ENCODE data around the gene UBTD2. TPM values are rescaled to one million over a fixed set of nuclear protein-coding genes. Genes with fewer than 3 reads are reported as not detected.
A peak's percentile ranks its signal among the peaks of the same experiment; 100 is the strongest.
"Not testable (repeated sequence)": the region's sequence is repeated elsewhere in the genome, so short reads cannot be mapped to it uniquely, and the experiment has no call there.

Gene UBTD2
- polyA plus RNA-seq, 1 experiment: 33.3 TPM

GRCh38 chr5:172288465-172288864 is 4.9 kb upstream of the UBTD2 start:
- TF ChIP-seq, protein P1, sequence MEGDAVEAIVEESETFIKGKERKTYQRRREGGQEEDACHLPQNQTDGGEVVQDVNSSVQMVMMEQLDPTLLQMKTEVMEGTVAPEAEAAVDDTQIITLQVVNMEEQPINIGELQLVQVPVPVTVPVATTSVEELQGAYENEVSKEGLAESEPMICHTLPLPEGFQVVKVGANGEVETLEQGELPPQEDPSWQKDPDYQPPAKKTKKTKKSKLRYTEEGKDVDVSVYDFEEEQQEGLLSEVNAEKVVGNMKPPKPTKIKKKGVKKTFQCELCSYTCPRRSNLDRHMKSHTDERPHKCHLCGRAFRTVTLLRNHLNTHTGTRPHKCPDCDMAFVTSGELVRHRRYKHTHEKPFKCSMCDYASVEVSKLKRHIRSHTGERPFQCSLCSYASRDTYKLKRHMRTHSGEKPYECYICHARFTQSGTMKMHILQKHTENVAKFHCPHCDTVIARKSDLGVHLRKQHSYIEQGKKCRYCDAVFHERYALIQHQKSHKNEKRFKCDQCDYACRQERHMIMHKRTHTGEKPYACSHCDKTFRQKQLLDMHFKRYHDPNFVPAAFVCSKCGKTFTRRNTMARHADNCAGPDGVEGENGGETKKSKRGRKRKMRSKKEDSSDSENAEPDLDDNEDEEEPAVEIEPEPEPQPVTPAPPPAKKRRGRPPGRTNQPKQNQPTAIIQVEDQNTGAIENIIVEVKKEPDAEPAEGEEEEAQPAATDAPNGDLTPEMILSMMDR (IDR thresholded peaks at IDR 0.05; ENCODE audit: low read depth, low read length): no peak
- Histone ChIP-seq H3K4me3 (ENCODE audit: low read depth, low read length) (no peak overlapping the region), H3K27ac (ENCODE audit: low read depth, low read length) (no peak overlapping the region), H3K27me3 (ENCODE audit: control insufficient read depth, insufficient read depth, low read length) (no peaks in the 10 kb centered on the region), H3K9me3 (ENCODE audit: control insufficient read depth, insufficient read depth, low read length) (no peaks in the 10 kb centered on the region)
- ChIA-PET CTCF (interaction anchor here (0.7 to 0.8 kb wide), 2 partner anchors 100 to 725 kb away, joined by 3 to 4 read pairs; no protein-coding TSS in a partner anchor), POLR2A (no interaction called here)
- DNase-seq (ENCODE audit: low read depth, low spot score): no peak

- H3K9me3 ChIP-seq (ENCODE audit: control insufficient read depth, insufficient read depth, low read length); H3K27ac ChIP-seq (ENCODE audit: low read depth, low read length); H3K4me3 ChIP-seq (ENCODE audit: low read depth, low read length); CTCF ChIA-PET; DNase-seq (ENCODE audit: low read depth, low spot score); H3K27me3 ChIP-seq (ENCODE audit: control insufficient read depth, insufficient read depth, low read length); POLR2A ChIA-PET: not testable (repeated sequence)
Measured at GRCh38 chr5:172287140-172287539, 3.6 kb upstream of the UBTD2 start.

GRCh38 chr5:172285226-172286143 is 1.9 kb upstream of the UBTD2 start:
- no peak for DNase-seq (ENCODE audit: low read depth, low spot score)
- Histone ChIP-seq H3K9me3 (ENCODE audit: control insufficient read depth, insufficient read depth, low read length) (no peaks in the 10 kb centered on the region), H3K27me3 (ENCODE audit: control insufficient read depth, insufficient read depth, low read length) (no peaks in the 10 kb centered on the region), H3K4me3 (ENCODE audit: low read depth, low read length) (no peak overlapping the region), H3K27ac (ENCODE audit: low read depth, low read length) (no peak overlapping the region)
- TF ChIP-seq, protein P1 (IDR thresholded peaks at IDR 0.05; ENCODE audit: low read depth, low read length): no peak
- ChIA-PET CTCF (interaction anchor here (0.6 to 1.4 kb wide), 7 partner anchors 8 to 866 kb away, joined by 3 to 11 read pairs (median 3); partner anchors contain the start of gene FGF18), POLR2A (no interaction called here)

DNA sequence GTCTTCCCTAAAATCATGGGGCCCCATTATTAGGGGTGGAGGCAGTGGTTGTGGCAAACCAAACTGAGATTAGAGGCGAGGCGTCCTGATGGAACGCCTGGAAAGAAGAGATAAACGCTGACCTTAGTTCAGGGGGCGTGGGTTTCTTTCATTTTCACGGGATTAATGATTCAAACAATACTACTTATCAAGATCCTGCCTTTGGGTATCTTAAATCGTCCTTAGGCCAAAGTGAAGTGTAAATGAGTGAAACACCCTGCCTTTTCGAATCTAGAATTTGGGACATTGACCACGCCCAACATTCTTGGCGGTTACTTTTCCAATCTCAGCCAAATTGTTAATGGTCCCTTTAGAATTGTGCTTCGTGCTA is 1.0 kb upstream of the UBTD2 start:
- ChIA-PET CTCF (interaction anchor here (0.5 to 1.4 kb wide), 4 partner anchors 9 to 865 kb away, joined by 3 to 11 read pairs (median 4); partner anchors contain the start of gene FGF18), POLR2A (no interaction called here)
- H3K27me3 ChIP-seq (ENCODE audit: control insufficient read depth, insufficient read depth, low read length): no peaks in the 10 kb centered on the region
- TF ChIP-seq, protein P1 (IDR thresholded peaks at IDR 0.05; ENCODE audit: low read depth, low read length): no peak
- peak overlapping the region; percentile 65 for H3K27ac ChIP-seq (ENCODE audit: low read depth, low read length)
- H3K4me3 ChIP-seq (ENCODE audit: low read depth, low read length): peak overlapping the region; percentile 78
- no peak for DNase-seq (ENCODE audit: low read depth, low spot score)
- H3K9me3 ChIP-seq (ENCODE audit: control insufficient read depth, insufficient read depth, low read length): no peaks in the 10 kb centered on the region

DNA sequence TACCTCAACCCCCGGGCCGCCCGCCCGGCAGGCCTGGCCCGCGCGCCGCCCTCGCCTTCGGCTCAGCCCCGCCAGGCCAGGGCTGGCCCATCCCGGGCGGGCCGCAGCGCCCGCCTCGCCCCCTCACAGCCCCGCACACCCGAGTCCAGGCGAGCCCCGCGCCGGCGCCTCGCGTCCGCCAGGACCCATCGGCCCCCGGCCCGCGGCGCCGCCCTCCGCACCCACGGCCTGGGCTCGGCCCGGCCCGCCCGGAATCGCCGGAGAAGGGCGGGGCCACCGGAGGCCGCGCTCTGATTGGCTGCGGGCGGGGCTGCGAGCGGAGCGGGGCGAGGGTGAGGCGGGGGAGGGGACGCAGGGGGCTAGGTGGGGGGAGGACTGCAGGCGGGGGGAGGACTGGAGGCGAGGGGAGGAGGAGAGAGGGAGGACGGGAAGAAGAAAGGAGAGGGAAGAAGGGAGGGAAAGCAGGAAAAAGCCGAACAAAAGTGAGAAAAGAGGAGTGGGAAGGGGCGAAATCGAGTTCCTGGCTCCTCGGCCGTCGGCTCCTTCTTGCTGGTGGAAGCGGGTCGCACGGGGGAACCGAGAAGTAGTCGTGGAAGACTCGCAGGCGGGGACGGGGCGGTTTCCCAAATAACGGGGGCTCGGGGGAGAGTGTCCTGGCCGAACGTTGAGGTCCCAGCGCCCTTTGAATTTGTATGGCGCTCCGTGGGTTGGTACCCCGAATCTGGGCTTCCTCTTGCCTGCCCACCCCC is 472 bp upstream of the UBTD2 start:
- TF ChIP-seq, protein P1 (IDR thresholded peaks at IDR 0.05; ENCODE audit: low read depth, low read length): no peak
- CTCF ChIA-PET: interaction anchor here (1.0 to 2.4 kb wide), 6 partner anchors 71 to 864 kb away, joined by 3 to 11 read pairs (median 4); partner anchors contain the start of genes FGF18 and STK10
- Histone ChIP-seq H3K4me3 (ENCODE audit: low read depth, low read length) (peak overlapping the region; percentile 79), H3K27ac (ENCODE audit: low read depth, low read length) (peak overlapping the region; percentile 65), H3K27me3 (ENCODE audit: control insufficient read depth, insufficient read depth, low read length) (no peaks in the 10 kb centered on the region), H3K9me3 (ENCODE audit: control insufficient read depth, insufficient read depth, low read length) (no peaks in the 10 kb centered on the region)
- DNase-seq (ENCODE audit: low read depth, low spot score): no peak
- POLR2A ChIA-PET: interaction anchor here (0.6 to 1.9 kb wide), 3 partner anchors 71 to 277 kb away, joined by 3 to 14 read pairs (median 5); partner anchors contain the start of genes FBXW11 and STK10
